Thoracic aorta (tissue), 2 donors: ENCODE results near the gene ICAM4. TPM values are rescaled to one million over a fixed set of nuclear protein-coding genes. Genes with fewer than 3 reads are reported as not detected.

Source experiments
- ATAC-seq: fragments of 150-250 bp; one replicate; pipeline ENCODE4 v1.8.0; 2017; ENCODE audit warnings: low read depth; ENCODE audit not compliant: insufficient number of reproducible peaks, low FRiP score
- DNase-seq: peaks from one replicate; pipeline ENCODE4 v3.0.0-alpha.2; 2020; ENCODE audit warnings: low spot score
- H3K27ac ChIP-seq, 2 donors: fragments of 200-600 bp; sonication (generic); 1 replicate in 1 of 2; 2 replicates in 1 of 2; pipeline ENCODE4 v1.5.1; 2016; ENCODE audit warnings: mild to moderate bottlenecking in 2 of 2, moderate library complexity in 2 of 2
- H3K27me3 ChIP-seq: fragments of 200-600 bp; sonication (generic); replicated peaks from 2 replicates; pipeline ENCODE4 v1.6.0; 2016; ENCODE audit warnings: mild to moderate bottlenecking; ENCODE audit not compliant: insufficient read depth
- H3K36me3 ChIP-seq: fragments of 200-600 bp; sonication (generic); one replicate; pipeline ENCODE4 v1.5.1; 2016
- H3K4me1 ChIP-seq, 2 donors: fragments of 200-600 bp; sonication (generic); 1 replicate in 1 of 2; 2 replicates in 1 of 2; pipeline versions ENCODE4 v1.5.1 to v1.6.0; 2016; ENCODE audit warnings: low read depth in 2 of 2, mild to moderate bottlenecking in 1 of 2; ENCODE audit not compliant: control insufficient read depth in 1 of 2
- H3K4me3 ChIP-seq: fragments of 200-600 bp; sonication (generic); 2 replicates; pipeline ENCODE4 v1.5.1; 2016; ENCODE audit warnings: mild to moderate bottlenecking
- H3K9me3 ChIP-seq: fragments of 200-600 bp; sonication (generic); 2 replicates; pipeline ENCODE4 v1.5.1; 2016
- total RNA-seq, 2 donors: library from RNA; depleted of rRNA; stranded (reverse); fragments of >200 nt; gene quantifications; one replicate each; pipeline versions ENCODE4 v1.1.0 to v1.2.3, GENCODE V29; 2016
- TF ChIP-seq, protein P1 (sequence below): fragments of 200-600 bp; sonication (generic); IDR thresholded peaks from one replicate; pipeline ENCODE4 v1.5.1; 2019; ENCODE audit warnings: antibody characterized with exemption

Gene ICAM4
- total RNA-seq, 2 donors from 2014 or later: 0.95 to 2.0 TPM

DNA sequence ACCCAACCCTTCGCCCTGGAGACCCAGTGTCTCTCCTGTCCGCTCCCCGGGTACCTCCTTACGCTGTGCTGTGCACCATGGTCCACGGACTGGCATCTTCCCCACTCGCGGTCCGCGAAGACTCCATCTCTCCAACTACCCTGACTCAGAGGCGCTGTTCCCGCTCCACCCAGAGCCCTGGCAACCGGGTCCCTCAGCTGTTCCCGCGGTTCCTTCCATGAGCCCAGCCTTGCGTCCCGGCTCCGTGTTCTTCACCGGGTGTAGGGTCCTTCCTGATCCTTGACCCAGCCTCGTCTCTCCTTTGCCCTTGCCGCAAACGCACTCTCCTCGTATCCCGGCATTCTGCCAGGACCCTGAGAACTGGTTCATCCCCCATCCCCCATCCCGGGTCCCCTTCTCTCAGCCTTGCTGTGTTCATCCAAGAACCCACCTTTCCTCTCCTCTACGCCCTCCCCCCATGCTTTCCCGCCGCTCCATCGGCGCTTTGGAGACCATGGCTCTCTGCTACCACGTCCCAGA lies 3.7 kb downstream of the ICAM4 start:
- Histone ChIP-seq H3K27me3 (peaks cover 35% of the 10 kb centered on the region), H3K36me3 (no peaks in the 10 kb centered on the region), H3K4me3 (peak overlapping the region; percentile 74), H3K27ac (no peak overlapping the region), H3K9me3 (no peaks in the 10 kb centered on the region), H3K4me1 (peaks cover 47 to 61% of the 10 kb centered on the region in 2 donors)
- TF ChIP-seq, protein P1, sequence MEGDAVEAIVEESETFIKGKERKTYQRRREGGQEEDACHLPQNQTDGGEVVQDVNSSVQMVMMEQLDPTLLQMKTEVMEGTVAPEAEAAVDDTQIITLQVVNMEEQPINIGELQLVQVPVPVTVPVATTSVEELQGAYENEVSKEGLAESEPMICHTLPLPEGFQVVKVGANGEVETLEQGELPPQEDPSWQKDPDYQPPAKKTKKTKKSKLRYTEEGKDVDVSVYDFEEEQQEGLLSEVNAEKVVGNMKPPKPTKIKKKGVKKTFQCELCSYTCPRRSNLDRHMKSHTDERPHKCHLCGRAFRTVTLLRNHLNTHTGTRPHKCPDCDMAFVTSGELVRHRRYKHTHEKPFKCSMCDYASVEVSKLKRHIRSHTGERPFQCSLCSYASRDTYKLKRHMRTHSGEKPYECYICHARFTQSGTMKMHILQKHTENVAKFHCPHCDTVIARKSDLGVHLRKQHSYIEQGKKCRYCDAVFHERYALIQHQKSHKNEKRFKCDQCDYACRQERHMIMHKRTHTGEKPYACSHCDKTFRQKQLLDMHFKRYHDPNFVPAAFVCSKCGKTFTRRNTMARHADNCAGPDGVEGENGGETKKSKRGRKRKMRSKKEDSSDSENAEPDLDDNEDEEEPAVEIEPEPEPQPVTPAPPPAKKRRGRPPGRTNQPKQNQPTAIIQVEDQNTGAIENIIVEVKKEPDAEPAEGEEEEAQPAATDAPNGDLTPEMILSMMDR: no peak
- ATAC-seq (no peak), DNase-seq (no peak)

DNA sequence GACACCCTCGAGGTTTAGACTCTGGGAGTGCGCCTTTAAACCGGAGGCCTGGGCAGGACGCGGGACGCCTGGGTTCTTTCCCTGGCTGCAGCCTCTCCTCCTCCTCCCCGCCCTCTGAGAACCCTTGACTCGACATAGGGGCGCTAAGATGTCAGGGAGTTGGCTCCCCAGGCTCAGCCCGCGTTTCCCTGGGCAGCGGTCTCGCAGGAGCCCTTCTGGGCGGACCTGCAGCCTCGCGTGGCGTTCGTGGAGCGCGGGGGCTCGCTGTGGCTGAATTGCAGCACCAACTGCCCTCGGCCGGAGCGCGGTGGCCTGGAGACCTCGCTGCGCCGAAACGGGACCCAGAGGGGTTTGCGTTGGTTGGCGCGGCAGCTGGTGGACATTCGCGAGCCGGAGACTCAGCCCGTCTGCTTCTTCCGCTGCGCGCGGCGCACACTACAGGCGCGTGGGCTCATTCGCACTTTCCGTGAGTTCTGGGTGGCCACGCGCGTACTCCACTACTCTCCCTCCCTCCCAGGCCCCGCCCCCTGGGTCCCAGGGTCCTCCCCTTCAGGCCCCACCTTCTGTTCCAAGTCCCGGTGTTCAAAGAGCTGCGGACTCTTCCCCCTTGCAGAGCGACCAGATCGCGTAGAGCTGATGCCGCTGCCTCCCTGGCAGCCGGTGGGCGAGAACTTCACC lies 4.3 kb downstream of the ICAM4 start:
- peak overlapping the region in 1 of 2 donors; percentile 28 for H3K27ac ChIP-seq

DNA sequence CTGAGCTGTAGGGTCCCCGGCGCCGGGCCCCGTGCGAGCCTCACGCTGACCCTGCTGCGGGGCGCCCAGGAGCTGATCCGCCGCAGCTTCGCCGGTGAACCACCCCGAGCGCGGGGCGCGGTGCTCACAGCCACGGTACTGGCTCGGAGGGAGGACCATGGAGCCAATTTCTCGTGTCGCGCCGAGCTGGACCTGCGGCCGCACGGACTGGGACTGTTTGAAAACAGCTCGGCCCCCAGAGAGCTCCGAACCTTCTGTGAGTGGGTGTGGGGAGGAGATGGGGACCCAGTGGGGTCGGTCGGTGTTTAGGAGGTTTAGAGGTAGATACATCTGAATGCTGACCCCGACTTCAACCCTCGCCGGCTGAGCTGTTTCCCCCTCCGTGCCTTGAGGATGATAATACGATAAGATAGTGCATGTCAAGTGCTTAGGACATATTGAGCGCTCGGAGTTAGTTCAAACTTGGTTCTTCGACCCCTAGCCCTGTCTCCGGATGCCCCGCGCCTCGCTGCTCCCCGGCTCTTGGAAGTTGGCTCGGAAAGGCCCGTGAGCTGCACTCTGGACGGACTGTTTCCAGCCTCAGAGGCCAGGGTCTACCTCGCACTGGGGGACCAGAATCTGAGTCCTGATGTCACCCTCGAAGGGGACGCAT lies 4.9 kb downstream of the ICAM4 start:
- Histone ChIP-seq H3K4me3 (peak overlapping the region; percentile 74), H3K9me3 (no peaks in the 10 kb centered on the region), H3K36me3 (no peaks in the 10 kb centered on the region), H3K27me3 (peaks cover 36% of the 10 kb centered on the region), H3K4me1 (peaks cover 51 to 65% of the 10 kb centered on the region in 2 donors), H3K27ac (peak overlapping the region in 1 of 2 donors; percentile 28)
- TF ChIP-seq, protein P1: no peak
- ATAC-seq: no peak
- no peak for DNase-seq

More for the DNA sequence above, 4.3 kb downstream of the ICAM4 start:
- peaks cover 36% of the 10 kb centered on the region for H3K27me3 ChIP-seq
- ATAC-seq (no peak), DNase-seq (no peak)
- TF ChIP-seq, protein P1: no peak
- H3K4me3 ChIP-seq: peak overlapping the region; percentile 74
- no peaks in the 10 kb centered on the region for H3K36me3 ChIP-seq
- H3K9me3 ChIP-seq: no peaks in the 10 kb centered on the region
- H3K4me1 ChIP-seq: peaks cover 51 to 67% of the 10 kb centered on the region in 2 donors

DNA sequence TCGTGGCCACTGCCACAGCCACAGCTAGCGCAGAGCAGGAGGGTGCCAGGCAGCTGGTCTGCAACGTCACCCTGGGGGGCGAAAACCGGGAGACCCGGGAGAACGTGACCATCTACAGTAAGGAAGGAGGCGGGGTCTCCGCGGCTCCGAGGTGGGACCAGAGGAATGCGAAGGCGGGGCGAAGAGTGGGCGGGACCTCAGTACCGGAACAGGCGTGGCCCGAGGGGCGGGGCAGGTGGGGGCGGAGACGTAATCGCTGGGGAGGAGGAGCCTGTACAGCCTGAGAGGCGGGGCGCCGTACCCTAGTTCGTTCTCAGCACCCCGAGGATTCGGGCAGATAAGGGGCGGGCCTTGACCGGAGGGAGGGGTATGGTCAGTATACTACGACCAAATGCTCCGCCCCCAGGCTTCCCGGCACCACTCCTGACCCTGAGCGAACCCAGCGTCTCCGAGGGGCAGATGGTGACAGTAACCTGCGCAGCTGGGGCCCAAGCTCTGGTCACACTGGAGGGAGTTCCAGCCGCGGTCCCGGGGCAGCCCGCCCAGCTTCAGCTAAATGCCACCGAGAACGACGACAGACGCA lies 5.5 kb downstream of the ICAM4 start:
- Histone ChIP-seq H3K36me3 (no peaks in the 10 kb centered on the region), H3K9me3 (no peaks in the 10 kb centered on the region), H3K4me1 (peaks cover 45 to 59% of the 10 kb centered on the region in 2 donors), H3K4me3 (peak overlapping the region; percentile 74), H3K27ac (peak overlapping the region in 1 of 2 donors; percentile 28), H3K27me3 (peaks cover 36% of the 10 kb centered on the region)
- TF ChIP-seq, protein P1: no peak
- ATAC-seq (no peak), DNase-seq (peak; percentile 28)
